HuH-7 (cell line): ENCODE results near the gene BCDIN3D.
A peak's percentile ranks its signal among the peaks of the same experiment; 100 is the strongest.
"Not testable (repeated sequence)": the region's sequence is repeated elsewhere in the genome, so short reads cannot be mapped to it uniquely, and the experiment has no call there.

Source experiments
- DNase-seq: peaks from one replicate; pipeline ENCODE4 v3.0.0; 2011; ENCODE audit warnings: low spot score

BCDIN3D gene

GRCh38 chr12:49855890-49856289, 13.0 kb upstream of the BCDIN3D start:
- DNase-seq = not testable (repeated sequence)

GRCh38 chr12:49854976-49855375, 12.1 kb upstream of the BCDIN3D start:
- no peak for DNase-seq

- no peak for DNase-seq
Measured at GRCh38 chr12:49853671-49854070, 10.8 kb upstream of the BCDIN3D start.

GRCh38 chr12:49847161-49847560, 4.3 kb upstream of the BCDIN3D start:
- no peak for DNase-seq

GRCh38 chr12:49846032-49846431, 3.1 kb upstream of the BCDIN3D start:
- no peak for DNase-seq

GRCh38 chr12:49843876-49844437, 1.1 kb upstream of the BCDIN3D start:
- no peak for DNase-seq

- DNase-seq = no peak
Measured at GRCh38 chr12:49843411-49843810, 505 bp upstream of the BCDIN3D start.

GRCh38 chr12:49838973-49839633, 3.8 kb downstream of the BCDIN3D start:
- peak; percentile 60 for DNase-seq

- DNase-seq = no peak
Measured at GRCh38 chr12:49832836-49833421, 10.0 kb downstream of the BCDIN3D start.

GRCh38 chr12:49831717-49832116, 11.2 kb downstream of the BCDIN3D start:
- no peak for DNase-seq

GRCh38 chr12:49828133-49829091, 14.5 kb downstream of the BCDIN3D start, which contains the start of gene NCKAP5L:
NCKAP5L (minus strand) TSS chr12:49828413; CDS start chr12:49804044, 24,369 bp downstream.
- peak; percentile 98 for DNase-seq

GRCh38 chr12:49827401-49828099, 15.4 kb downstream of the BCDIN3D start:
- peak; percentile 81 for DNase-seq

- no peak for DNase-seq
Measured at GRCh38 chr12:49827051-49827400, 15.9 kb downstream of the BCDIN3D start.

GRCh38 chr12:49825971-49826421, 16.9 kb downstream of the BCDIN3D start:
- DNase-seq = no peak

- no peak for DNase-seq
Measured at GRCh38 chr12:49825360-49825970, 17.4 kb downstream of the BCDIN3D start.

GRCh38 chr12:49824895-49825294, 18.0 kb downstream of the BCDIN3D start:
- no peak for DNase-seq

- DNase-seq = no peak
Measured at GRCh38 chr12:49824416-49824815, 18.5 kb downstream of the BCDIN3D start.

- DNase-seq = no peak
Measured at GRCh38 chr12:49823951-49824350, 19.0 kb downstream of the BCDIN3D start.

GRCh38 chr12:49823350-49823749, 19.6 kb downstream of the BCDIN3D start:
- no peak for DNase-seq

- DNase-seq = no peak
Measured at GRCh38 chr12:49821373-49822287, 21.3 kb downstream of the BCDIN3D start.
